T-helper 1 cell (primary cell): ENCODE results near the gene UBE2E2.

Source experiments
- DNase-seq, 5 donors: peaks; one replicate each; pipeline ENCODE4 v3.0.0-alpha.2; 2012 to 2020

UBE2E2 gene

DNA sequence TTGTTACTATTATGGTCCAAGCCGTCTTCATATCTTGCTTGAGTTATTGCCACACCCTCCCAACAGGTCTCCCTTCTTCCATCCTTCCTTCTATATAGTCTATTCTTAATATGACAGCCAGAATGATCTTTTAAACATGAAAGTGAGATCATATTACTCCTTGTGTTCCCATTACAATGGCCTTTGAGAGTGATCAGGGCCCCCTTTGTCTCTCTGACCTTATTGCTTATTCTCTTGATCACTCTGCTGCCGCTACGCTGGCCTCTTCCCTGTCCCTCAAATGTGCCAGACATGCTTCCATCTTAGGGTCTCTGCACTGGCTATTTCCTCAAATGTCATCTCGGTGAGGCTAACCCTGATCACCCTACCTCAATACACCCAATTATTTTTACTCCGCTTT lies 38.1 kb downstream of the UBE2E2 start:
- no peak for DNase-seq

GRCh38 chr3:23242106-23242505 lies 39.0 kb downstream of the UBE2E2 start:
- no peak for DNase-seq

DNA sequence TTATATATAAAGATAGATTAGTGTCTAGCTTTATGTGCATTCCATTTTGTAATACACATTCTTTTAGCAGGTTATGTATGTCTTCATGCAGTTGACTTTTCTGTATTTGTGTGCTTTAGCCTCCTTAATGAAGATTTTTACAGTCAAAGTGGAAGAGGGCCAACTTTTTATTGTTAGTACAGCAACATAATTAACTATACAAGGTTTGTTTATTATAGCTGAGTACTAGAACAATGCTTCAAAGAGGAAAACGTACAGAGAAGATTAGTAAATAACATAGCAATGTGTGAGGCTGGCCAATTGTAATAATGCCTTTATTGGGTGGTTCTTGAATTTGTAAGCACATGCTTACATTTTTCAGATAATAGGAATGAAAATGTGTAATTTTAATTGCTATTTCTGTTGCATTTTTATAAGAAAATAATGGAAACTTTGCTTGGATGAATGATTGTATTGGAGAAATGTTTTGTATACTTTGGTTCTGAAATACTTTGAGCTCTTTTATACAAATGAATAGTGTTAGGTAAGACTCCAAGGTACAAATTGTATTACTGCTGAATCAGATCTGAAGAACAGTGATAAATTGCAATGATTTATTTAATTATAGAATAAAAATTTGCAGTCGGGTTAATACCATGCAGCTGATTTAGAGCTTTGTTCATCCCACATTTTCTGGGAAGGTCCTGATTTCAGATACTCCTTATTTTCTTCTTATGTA lies 41.4 kb downstream of the UBE2E2 start:
- DNase-seq = no peak

GRCh38 chr3:23246651-23247050 lies 43.5 kb downstream of the UBE2E2 start:
- no peak for DNase-seq

- DNase-seq = no peak
These were observed 45.5 kb downstream of the UBE2E2 start for GRCh38 chr3:23248594-23249131.

GRCh38 chr3:23249961-23250360 lies 46.8 kb downstream of the UBE2E2 start:
- no peak for DNase-seq

DNA sequence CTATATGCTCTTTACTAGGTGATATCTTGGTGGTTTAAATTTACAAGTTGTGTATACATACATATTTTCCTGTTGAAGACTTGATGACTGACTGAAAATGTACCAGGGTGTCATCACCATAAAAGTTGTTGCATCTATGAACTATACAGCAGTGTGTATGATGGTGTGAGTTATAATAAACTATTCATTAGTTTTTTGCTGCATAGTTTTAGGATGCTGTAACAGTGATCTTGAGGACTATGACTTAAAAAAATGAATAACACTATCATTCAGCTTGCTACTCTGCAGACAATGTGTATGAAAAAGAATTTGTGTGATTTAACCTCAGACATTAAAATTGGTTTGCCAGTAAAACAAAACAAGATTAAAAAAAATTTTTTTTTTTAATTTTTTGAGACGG lies 49.0 kb downstream of the UBE2E2 start:
- DNase-seq = no peak

- DNase-seq = no peak
These were observed 50.1 kb downstream of the UBE2E2 start for GRCh38 chr3:23253214-23253613.

- no peak for DNase-seq
These were observed 51.2 kb downstream of the UBE2E2 start for GRCh38 chr3:23254282-23254681.

- no peak for DNase-seq
These were observed 51.7 kb downstream of the UBE2E2 start for GRCh38 chr3:23254835-23255234.

GRCh38 chr3:23256741-23257435 lies 53.8 kb downstream of the UBE2E2 start:
- DNase-seq = no peak

- DNase-seq = no peak
These were observed 55.0 kb downstream of the UBE2E2 start for GRCh38 chr3:23258110-23258509.

DNA sequence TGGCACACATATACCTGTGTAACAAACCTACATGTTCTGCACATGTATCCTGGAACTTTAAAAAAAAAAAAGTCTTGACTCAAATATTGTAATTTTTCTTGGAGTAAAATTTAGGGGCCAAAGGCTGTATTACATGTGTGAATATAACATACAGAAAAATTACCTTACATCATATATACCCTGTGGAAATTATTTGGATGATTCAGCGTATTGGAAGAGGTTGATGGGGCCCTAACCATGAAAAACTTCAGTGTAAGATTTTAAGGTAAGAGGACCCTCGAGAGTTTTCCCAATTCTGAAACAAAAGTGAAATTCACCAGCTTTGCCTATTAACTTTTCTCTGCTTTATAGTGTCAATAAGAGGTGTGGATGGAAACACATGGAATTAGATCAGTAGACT lies 56.4 kb downstream of the UBE2E2 start:
- no peak for DNase-seq

- DNase-seq = no peak
These were observed 59.6 kb downstream of the UBE2E2 start for GRCh38 chr3:23262766-23263165.

GRCh38 chr3:23263796-23264195 lies 60.7 kb downstream of the UBE2E2 start:
- DNase-seq = no peak

DNA sequence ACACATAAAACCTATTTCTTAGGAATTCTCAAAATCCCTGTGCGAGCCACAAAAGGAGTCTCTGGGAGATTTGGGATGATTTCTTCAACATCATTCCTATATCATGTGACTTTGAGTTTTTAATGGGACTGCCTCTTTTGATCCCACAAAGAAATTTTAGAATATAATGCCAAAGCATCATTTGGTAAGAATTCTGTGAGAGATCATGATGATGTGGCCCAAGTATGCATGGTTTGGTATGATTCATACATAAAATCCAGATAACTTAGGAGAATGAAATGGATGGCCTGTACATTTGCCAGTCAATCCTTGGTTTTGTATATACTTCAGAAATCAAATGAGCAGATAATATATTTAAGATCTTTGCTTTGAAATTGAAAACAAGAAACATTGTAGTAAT lies 61.3 kb downstream of the UBE2E2 start:
- DNase-seq = no peak

- DNase-seq = no peak
These were observed 67.3 kb downstream of the UBE2E2 start for GRCh38 chr3:23270423-23270822.

- DNase-seq = no peak
These were observed 69.0 kb downstream of the UBE2E2 start for GRCh38 chr3:23271876-23272741.

DNA sequence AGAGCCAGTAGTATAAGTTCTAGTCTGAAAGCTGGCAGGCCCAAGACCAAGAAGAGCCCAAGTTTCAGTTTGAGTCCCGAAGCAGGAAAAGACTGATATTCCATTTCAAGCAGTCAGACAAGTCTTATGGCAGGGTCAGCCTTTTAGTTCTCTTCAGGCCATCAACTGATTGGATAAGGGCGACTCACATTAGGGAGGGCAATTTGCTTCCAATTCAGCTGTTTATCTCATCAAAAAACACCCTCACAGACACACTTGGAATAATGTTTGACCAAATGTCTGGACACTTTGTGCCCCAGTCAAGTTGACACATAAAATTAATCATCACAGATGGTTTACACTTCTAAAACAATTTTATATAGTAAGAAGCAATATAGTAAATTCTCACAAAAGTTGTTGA lies 69.7 kb downstream of the UBE2E2 start:
- DNase-seq = no peak

GRCh38 chr3:23275061-23275460 lies 71.9 kb downstream of the UBE2E2 start:
- DNase-seq = no peak

DNA sequence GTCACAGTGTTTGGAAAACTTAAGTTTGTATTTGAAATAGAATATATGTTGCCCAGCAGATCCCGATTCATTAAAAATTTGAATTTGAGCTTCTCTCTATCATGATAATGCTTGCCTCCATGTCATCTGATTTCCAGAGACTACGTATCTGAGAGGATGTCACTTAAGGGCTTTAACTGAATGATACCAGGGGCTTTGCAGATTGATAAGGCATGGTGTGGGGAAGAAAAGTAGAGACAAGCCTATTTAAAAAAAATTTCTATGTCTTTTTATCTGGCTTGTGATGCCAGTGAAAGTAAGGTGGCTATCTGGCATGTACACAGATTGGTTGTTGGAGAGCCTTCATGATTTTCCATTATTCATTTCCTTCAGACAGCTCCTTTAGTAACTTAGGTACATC lies 72.7 kb downstream of the UBE2E2 start:
- DNase-seq = no peak

- no peak for DNase-seq
These were observed 74.0 kb downstream of the UBE2E2 start for GRCh38 chr3:23276913-23277658.

DNA sequence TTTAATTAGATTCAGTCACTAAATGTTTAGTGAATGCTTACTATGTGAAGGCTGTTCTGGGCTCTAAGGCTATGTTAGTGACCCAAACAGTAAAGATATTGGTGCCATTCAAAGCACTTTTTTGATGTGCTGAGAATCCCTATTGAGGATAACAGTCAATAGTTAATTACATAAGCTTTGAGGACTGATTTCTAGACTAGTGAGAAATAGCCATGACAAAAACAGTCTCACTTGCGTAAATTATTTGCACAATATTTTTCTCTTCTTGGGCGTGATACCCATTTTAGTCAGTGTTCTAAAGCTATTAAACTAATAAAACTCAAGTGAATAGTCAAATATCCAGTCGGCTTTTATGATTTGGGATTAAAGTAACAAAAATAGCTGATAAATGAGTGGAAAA lies 74.6 kb downstream of the UBE2E2 start:
- no peak for DNase-seq
